Right lobe of liver (tissue), 4 donors: Measurements from ENCODE around the gene KRTAP5-4.
A peak's percentile ranks its signal among the peaks of the same experiment; 100 is the strongest.

Source experiments
- POLR2A ChIP-seq: fragments of 450-650 bp; IDR thresholded peaks from one replicate; pipeline ENCODE4 v1.6.1; 2017; ENCODE audit warnings: antibody characterized with exemption, mild to moderate bottlenecking
- TF ChIP-seq, protein P1 (sequence below), 4 donors: fragments of 200-600 bp in 3 of 4; fragments of 450-650 bp in 1 of 4; IDR thresholded peaks; one replicate each; pipeline versions ENCODE4 v1.5.1 to v1.8.0; 2016 to 2022; ENCODE audit warnings: antibody characterized with exemption in 4 of 4, mild to moderate bottlenecking in 2 of 4
- donor health status: DM: no; HTN: no; CAD: no.
- donor health status: DM: no; HTN: no; CAD: no.
- donor health status: DM: no; HTN: yes; CAD: no.

GRCh38 chr11:1670905-1671371, 49.0 kb upstream of the KRTAP5-4 start:
- TF ChIP-seq, protein P1, sequence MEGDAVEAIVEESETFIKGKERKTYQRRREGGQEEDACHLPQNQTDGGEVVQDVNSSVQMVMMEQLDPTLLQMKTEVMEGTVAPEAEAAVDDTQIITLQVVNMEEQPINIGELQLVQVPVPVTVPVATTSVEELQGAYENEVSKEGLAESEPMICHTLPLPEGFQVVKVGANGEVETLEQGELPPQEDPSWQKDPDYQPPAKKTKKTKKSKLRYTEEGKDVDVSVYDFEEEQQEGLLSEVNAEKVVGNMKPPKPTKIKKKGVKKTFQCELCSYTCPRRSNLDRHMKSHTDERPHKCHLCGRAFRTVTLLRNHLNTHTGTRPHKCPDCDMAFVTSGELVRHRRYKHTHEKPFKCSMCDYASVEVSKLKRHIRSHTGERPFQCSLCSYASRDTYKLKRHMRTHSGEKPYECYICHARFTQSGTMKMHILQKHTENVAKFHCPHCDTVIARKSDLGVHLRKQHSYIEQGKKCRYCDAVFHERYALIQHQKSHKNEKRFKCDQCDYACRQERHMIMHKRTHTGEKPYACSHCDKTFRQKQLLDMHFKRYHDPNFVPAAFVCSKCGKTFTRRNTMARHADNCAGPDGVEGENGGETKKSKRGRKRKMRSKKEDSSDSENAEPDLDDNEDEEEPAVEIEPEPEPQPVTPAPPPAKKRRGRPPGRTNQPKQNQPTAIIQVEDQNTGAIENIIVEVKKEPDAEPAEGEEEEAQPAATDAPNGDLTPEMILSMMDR (IDR thresholded peaks at IDR 0.05) = peak in 1 of 4 donors; percentile 11
- TF ChIP-seq POLR2A = no peak
